ENCODE results near the gene ATG2B. TPM values are rescaled to one million over a fixed set of nuclear protein-coding genes. Genes with fewer than 3 reads are reported as not detected.

Gene ATG2B
- total and polyA plus RNA-seq, 10 of the 15 experiments (the other 5 are each of a cell fraction or from before 2014, with no cell fraction given) = 0.84 to 15.4 (median 9.9) TPM

GRCh38 chr14:96270565-96271420, 92.3 kb downstream of the ATG2B start:
- Histone ChIP-seq H3K27me3 (replicated peaks in 1 of 2; ENCODE audit: control insufficient read depth in 2 of 2, insufficient read depth in 2 of 2, low read length in 1 of 2) (peaks cover 0 to 1% of the 10 kb centered on the region in 2 experiments; a peak in 2 of 4 replicates), H3K36me3 (ENCODE audit: control insufficient read depth in 2 of 2, insufficient read depth in 2 of 2, low read length in 1 of 2) (no peaks in the 10 kb centered on the region), H3K9ac (ENCODE audit: control insufficient read depth, insufficient read depth, low read length) (no peak overlapping the region), H3K4me1 (ENCODE audit: control insufficient read depth, insufficient read depth, low read length) (no peaks in the 10 kb centered on the region), H3K79me2 (ENCODE audit: control insufficient read depth, insufficient read depth, low read length) (no peaks in the 10 kb centered on the region), H3K4me3 (no peak overlapping the region), H3K27ac (ENCODE audit: control insufficient read depth, insufficient read depth) (no peak overlapping the region), H2AFZ (ENCODE audit: control insufficient read depth, low read depth, low read length) (no peak overlapping the region), H3K4me2 (ENCODE audit: control insufficient read depth, insufficient read depth) (no peak overlapping the region), H4K20me1 (ENCODE audit: control insufficient read depth, insufficient read depth) (no peaks in the 10 kb centered on the region), H3K9me3 (replicated peaks; ENCODE audit: control insufficient read depth, insufficient read depth, low read length) (no peaks in the 10 kb centered on the region)
- WGBS (ENCODE audit: insufficient coverage, insufficient replicate concordance, low lambda C conversion rate, missing lambda C conversion rate) = 37% methylated on average over 8 of the region's 8 CpGs
- no peak for DNase-seq (ENCODE audit: low read depth, low spot score)
- TF ChIP-seq SKIL (IDR thresholded peaks at IDR 0.05; ENCODE audit: low read depth, poor library complexity, severe bottlenecking) (no peak), CBX5 (IDR thresholded peaks at IDR 0.05; ENCODE audit: low read depth) (no peak), SMARCA5 (IDR thresholded peaks at IDR 0.05) (no peak), GABPA (IDR thresholded peaks at IDR 0.05; ENCODE audit: low read depth) (no peak), IRF4 (IDR thresholded peaks at IDR 0.05; ENCODE audit: low read depth, low read length) (no peak), FOXM1 (IDR thresholded peaks at IDR 0.05; ENCODE audit: low read depth, low read length) (no peak), NFYA (IDR thresholded peaks at IDR 0.05; ENCODE audit: borderline replicate concordance, low read depth, low read length) (no peak), ELK1 (IDR thresholded peaks at IDR 0.05; ENCODE audit: low read depth, low read length) (no peak), BHLHE40 (IDR thresholded peaks at IDR 0.05; ENCODE audit: borderline replicate concordance in 1 of 2, low read depth in 2 of 2, low read length in 1 of 2) (no peak)
- ATAC-seq = no peak
- no TSS peak for BruUV-seq (replicated peaks)
- RAD21 ChIA-PET (ENCODE audit: unreplicated experiment) = interaction anchor here (1.0 to 1.8 kb wide), 2 partner anchors 172 to 704 kb away, joined by 3 to 5 read pairs; no protein-coding TSS in a partner anchor
- SMC1A ChIA-PET (ENCODE audit: uncharacterized antibody, unreplicated experiment) = interaction anchor here (0.6 kb wide), 1 partner anchor 229 kb away, joined by 3 read pairs; no protein-coding TSS in a partner anchor
- no peak for FAIRE-seq
- CTCF ChIA-PET = no interaction called here
- in situ Hi-C loops (cut with MboI) (loop anchor here (5.0 kb wide), 1 partner anchor 708 kb away; no protein-coding TSS in a partner anchor), intact Hi-C loops (cut with micrococcal nuclease; ENCODE audit: unreplicated experiment) (no loop called here)
- POLR2A ChIA-PET = no interaction called here
